HG03378 (cell line): ENCODE results near the gene FGF11.
A peak's percentile ranks its signal among the peaks of the same experiment; 100 is the strongest.

Source experiments
- ATAC-seq: cut with Tn5 transposase; IDR thresholded peaks from one replicate; pipeline ENCODE4 v1.9.1; 2021; ENCODE audit warnings: mild to moderate bottlenecking, moderate library complexity; ENCODE audit not compliant: unreplicated experiment

The FGF11 gene

DNA sequence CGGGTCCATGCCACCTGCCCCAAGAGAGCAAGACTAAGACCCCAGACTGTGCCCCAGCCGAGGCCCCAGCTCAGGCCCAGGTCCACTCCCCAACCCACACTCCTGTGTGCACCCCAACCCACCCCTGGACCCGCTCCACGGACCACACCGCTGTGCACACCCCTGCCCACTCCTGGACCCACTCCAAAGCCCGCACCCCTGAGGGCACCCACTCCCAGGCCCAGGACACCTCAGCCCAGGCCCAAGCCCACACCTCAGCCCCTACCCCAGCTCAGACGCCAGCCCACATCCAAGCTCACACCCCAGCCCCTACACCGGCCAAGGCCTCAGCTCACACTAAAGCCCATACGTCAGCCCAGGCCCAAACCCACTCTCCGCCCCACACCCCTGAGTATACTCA is 9.6 kb upstream of the FGF11 start:
- ATAC-seq, result no peak

DNA sequence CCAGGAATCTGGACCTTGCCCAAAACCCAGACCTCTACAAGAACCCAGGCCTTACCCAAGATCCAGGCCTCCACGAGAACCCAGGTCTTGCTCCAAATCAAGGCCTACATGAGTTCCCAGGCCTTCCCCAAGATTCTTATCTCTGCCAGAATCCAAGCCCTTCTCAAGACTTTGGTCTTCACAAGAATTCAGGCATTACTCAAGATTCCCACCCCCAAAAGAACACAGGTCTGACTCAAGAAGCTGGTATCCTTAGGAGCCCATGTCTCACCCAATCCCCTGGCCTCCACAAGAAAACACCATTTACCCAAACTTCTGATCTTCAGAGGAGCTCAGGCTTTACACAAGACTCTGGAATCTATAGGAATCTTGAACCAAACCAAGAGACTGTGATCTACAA is 8.1 kb upstream of the FGF11 start:
- ATAC-seq, result no peak

DNA sequence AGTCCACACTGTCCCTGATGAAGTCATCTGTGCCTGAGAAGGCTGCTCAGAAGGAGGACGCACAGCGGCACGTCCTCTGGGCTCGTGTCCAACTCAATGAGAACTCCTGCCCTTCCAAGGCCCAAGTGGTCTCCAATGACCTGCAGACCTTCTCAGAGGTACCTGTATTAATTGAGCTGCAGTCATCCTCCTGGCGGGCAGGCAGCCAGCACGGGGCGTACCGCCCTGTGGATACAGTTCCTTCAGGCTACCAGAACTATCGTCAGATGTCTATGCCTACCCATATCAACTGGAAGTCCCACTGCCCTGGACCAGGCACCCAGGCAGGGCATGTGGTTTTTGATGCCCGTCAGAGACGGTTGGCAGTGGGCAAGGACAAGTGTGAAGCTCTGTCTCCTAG is 7.0 kb upstream of the FGF11 start:
- no peak for ATAC-seq

DNA sequence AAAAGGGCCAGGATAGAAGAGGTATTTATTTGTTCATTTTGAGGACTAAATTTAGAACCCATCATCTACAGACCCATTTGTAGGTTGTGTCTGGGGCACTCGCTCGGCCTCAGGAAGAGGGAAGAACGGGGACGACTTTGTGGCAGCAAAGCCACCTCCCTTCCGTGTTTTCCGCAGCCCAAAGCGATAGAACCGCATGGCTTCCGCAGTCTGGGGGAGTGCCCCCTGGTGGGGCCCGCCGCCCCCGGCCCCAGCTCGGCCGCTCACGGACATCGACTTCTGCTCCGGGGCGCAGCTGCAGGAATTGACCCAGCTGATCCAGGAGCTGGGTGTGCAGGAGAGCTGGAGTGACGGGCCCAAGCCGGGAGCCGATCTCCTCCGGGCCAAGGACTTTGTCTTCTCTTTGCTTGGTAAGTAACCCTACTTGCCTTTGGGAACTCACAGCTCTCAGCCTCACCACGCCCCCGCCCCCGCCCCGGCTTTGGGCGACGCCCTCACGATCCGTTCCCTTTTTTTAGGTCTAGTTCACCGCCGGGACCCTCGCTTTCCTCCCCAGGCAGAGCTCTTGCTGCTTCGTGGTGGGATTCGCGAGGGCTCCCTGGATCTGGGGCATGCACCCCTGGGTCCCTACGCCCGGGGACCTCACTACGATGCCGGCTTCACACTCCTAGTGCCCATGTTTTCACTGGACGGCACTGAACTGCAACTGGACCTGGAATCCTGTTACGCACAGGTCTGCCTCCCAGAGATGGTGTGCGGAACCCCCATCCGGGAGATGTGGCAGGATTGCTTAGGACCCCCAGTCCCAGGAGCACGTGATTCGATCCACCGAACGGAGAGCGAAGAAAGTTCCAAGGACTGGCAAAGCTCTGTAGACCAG is 3.4 kb upstream of the FGF11 start:
- peak; percentile 29 for ATAC-seq

DNA sequence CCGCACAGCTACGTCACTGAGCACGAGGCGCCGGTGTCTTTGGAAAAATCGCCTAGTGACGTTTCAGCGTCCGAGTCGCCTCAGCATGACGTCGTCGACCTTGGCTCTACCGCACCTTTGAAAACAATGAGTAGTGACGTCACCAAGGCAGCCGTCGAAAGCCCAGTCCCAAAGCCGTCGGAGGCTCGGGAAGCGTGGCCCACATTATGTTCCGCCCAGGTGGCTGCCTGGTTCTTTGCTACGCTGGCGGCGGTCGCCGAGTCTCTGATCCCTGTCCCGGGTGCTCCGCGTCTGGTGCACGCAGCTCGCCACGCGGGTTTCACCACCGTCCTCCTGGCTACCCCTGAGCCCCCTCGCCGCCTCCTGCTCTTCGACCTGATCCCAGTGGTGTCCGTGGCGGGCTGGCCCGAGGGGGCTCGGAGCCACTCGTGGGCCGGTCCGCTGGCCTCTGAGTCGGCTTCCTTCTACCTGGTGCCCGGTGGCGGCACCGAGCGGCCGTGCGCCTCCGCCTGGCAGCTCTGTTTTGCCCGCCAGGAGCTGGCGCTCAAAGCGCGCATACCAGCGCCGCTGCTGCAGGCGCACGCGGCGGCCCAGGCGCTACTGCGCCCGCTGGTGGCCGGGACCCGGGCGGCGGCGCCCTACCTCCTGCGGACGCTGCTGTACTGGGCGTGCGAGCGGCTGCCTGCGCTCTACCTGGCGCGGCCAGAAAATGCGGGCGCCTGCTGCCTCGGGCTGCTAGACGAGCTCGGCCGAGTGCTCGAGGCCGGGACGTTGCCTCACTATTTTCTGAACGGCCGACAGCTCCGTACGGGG is 2.5 kb upstream of the FGF11 start:
- ATAC-seq, result no peak

DNA sequence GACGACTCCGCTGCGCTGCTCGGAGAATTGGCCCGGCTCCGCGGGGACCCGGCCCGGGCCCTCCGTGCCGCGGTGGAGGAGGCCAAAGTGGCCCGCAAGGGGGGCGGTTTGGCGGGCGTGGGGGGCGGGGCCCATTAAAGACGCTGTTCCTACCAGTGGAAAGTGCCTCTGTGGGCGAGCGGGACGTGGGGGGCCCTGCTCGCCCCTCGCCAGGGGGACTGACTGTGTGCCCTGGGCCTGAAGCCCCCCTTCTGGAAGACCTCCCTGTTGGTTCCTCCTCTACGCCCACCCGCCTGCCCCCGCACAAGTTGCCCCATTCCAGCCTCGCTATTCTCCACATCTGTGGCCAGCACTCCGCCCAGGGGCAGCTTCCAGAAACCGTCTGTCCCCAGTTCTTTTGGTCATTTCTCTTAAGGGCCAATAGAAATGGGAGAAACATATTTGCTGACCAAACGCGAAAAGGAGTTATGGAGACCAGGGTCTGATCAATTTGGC is 1.9 kb upstream of the FGF11 start:
- no peak for ATAC-seq

DNA sequence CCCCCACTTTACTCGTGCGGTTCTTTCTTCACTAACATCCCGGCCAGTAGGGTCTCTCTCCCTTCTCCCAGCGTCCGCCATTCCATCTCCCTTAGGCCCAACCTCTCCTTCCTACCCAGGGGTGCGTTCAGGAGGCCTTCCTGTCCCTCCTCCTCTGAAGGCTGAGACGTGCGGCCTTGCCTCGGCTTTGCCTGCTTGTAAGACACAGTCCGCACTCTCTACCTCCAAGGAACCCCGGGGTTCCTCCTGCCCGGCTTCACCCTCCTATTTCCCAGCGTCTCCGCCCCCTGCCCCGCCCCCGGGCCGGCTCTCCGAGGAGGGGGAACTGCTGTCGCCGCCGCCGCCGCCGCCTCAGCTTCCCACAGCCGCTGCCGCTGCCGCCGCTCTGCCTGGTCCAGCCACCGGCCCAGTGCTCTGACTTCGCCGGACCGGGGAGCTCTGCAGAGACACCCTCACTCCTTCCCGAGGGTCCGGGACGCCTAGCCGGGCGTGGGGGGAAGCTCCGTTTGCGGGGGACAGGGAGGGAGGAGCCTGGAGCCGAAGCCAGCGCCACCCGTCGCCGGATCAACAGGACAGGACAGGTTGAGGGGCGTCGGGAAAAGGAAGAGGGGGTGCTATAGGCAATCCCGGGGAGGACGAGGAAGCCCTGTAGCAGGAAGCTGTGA is 1.2 kb upstream of the FGF11 start:
- ATAC-seq, result no peak

DNA sequence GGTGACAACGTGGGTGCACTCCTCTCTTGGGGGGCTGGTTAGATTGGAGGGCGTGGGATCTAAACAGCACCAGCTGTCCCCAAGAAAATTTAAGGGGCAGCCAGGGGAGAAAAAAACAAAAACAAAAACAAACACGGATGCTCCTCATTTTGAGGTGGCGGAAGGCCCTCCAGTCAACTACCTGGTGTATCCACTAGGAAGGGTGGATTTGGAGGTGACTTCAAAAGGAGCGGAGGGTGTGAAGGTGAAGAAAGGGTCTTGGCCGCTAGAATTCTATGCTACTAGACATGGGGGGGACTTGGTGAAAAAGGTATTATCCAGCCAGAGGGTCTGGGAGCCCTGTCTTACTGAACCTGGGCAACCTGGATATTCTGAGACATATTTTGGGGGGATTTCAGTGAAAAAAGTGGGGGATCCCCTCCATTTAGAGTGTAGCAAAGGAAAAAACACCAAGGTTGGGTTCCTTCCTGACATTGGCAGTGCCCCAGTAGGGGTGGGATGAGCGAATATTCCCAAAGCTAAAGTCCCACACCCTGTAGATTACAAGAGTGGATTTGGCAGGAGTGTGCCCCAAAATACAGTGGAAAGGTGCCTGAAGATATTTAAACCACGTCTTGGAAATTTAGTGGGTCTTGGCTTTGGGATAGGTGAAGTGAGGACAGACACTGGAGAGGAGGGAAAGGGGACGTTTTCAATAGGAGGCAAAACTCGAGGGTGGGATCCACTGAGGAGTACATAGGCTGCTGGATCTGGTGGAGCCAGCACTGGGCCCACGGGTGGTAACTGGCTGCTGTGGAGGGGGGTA is 454 bp upstream of the FGF11 start:
- no peak for ATAC-seq

DNA sequence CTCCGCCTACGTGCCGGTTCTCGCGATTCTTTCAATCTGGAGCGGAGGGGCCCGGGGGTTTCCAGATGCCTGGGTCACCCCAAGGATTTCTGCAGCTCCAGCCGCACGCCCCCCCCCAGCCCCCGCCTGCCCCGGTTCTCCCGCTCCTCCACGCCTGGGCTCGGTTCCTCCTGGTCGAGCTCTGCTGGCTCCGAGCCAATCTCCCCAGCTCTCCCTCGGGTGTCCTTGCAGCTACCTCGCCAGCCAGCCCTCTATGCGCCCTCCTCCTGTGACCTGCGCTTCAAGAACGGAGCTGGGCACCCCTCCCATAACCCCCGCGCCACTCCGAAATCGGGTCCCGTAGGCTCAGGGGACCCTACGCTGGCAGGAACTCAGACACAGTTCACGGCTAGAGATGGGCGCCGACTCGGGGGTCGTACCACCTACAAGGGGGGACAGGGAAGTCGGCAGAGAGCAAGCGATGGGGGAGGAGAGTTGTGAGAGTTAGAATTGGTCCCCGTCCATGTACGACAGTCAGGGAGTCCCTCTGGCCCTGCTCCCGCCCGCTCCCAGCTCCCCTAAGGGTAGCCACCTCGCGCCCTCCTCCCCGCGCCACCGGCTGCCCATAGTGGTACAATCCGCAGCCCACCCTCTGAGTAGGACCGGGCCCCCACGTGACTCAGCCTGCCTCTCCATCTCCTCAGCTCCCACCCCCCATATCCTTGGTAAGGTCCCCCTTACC is 961 bp downstream of the FGF11 start:
- ATAC-seq, result no peak

DNA sequence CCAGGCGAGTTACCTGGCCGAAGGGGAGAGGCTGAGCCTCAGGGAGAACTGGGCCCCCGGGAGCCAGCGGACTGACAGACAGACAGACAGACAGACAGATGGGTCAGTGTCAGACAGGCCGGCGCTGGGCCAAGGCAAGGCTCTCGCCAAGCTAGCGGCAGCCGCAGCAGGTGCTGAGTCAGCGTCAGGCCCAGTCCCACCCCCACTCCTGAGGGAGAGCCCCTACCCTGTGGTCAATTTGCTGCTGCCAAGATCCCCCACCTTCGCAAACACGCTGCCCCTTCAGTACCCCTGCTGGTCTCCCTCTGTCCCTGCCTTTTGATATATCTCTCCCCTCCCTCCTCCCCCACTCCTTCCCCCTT is 1.5 kb downstream of the FGF11 start:
- no peak for ATAC-seq

DNA sequence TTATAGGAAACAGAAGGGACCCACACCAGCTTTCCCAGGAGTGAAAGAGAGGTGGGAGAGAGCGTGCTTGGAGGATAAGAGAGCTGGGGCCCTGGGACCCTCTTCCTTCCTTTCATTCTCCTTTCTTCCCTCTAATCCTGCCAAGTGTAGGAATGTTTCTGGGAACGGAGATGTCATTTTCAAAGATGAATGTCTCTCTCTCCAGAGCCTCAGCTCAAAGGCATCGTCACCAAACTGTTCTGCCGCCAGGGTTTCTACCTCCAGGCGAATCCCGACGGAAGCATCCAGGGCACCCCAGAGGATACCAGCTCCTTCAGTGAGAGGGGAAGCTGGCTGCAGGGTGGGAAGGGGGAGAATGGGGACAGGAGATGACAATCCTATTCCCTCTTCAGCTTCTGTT is 2.0 kb downstream of the FGF11 start:
- ATAC-seq, result no peak

DNA sequence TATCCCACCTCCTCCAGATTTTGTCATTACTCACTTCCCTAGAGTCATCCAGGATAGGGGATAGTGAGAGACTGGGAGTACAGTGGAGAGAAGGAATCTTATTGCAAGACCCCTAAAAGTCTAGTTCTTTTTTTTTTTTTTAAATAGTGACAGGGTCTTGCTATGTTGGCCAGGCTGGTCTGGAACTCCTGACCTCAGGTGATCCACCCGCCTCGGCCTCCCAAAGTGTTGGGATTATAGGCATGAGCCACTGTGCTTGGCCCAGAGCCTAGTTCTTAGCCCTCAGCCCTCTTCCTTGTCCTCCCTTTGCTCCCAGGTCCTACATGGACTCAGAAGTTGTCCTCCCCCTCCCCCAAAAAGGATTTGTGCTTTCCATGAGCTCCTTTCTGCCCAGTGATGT is 2.8 kb downstream of the FGF11 start:
- ATAC-seq, result no peak

DNA sequence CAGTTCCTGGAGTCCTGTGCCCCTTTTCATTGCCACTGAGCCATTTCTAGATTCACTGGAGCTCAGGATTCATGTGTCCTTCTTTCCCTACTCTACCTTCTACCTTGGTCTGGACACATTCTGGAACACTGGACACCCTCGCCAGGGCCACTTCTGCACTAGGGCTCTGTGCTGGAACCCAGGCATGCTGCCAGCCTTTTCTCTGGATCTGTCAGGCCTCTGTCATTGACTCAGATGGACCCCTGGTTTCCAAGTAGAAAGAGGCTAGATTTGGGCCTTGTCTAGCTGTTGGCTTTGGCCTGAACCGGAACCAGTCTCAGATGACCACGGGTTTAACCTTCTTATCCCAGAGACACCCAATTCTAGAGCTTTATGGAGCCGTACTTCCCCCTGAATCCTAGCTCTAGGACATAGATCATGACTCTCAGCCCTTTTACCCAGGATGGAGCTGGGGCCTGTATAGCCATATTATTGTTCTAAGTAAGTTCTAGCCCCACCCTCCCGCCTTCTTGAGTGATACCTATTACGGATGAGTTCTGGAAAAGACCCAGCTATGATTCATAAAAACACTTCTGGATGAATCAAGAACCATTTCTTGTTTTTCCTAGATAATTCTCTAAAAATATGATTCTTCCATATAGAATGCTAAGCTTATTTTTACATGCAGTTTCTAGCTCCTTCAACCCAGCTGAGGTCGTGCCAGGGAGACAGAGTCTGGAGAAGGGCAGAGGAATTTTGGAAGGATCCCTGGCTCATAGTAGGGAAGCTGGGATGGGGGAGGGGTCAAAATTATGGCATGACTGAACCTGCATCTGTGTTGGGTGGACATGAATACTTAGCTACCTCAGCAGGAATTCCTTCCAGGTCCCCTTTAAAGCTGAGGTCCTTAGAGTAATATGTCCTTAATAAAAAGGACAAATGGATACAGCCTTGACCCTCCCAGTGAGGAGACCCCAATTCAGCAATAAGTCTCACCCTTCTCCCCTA is 4.5 kb downstream of the FGF11 start:
- ATAC-seq, result no peak

DNA sequence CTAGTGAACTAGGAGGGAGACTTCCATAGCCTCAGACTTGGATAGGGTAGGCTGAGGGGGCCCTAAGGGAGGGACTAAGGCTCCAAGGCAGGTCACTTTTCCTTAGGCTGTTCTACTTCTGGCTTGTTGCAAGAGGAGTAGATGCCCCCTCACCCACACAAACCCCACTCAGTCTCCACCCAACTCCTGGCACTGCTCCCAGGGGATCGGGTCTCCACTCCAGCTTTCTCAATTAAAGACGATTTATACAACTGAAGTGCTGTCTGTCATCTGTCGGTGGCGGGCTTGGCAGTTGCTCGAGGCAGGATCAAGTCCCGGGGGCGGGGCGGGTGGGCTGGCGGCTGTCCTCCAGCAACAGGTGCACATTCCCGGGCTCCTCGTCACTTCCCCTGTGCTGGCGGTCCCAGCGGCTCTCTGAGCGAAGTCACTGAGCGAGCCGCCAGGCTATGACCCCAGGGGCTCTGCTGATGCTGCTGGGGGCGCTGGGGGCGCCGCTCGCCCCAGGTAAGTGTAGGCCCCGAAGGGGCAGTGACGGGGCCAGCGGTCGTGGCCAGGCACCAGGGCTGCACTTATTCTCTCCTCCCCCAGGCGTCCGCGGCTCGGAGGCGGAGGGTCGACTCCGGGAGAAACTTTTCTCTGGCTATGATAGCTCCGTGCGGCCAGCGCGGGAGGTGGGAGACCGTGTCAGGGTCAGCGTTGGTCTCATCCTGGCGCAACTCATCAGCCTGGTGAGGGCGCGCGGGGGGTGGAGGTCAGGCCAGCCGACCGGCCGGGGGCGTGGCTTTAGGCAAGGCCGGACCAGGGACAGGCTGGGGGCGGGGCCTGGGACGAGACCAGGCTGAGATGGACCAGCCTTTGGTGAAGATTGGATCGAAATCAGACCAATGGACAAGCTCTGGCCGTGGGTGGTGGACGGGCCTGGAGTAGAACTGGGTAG is 5.6 kb downstream of the FGF11 start, which contains the start of gene CHRNB1:
Gene CHRNB1 (plus strand): TSS at position 380 of the 937 bp plus-strand sequence. CDS start 67 bp downstream, at position 447.
- no peak for ATAC-seq

DNA sequence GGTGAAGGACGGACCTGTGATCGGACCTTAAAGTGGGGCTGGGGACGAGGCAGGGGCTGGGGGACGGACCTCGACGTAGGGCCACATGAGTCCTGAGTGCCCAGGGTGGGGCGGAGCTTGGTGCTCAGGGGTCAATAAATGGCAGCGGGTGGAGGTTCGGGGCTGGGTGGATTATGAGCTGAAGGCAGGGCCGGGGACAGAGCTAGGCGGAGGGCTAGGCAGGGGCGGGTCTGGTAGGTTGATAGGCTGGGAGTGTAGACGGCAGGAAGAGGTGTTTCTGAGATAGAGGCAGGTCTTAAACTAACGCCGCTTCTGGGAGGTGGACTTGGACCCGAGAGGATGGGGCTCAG is 6.3 kb downstream of the FGF11 start:
- no peak for ATAC-seq

DNA sequence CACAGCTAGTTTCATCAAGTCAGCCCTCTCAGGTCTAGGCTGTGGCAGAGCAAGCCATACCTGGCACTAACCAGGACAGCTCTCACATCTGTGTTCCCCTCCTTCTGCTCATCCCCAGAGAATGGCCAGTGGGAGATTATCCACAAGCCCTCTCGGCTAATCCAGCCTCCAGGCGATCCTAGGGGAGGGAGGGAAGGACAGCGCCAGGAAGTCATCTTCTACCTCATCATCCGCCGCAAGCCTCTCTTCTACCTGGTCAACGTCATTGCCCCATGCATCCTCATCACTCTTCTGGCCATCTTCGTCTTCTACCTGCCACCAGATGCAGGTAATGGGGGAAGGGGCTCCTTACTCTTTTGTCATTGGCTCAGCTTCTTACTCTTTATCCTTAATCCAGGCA is 9.1 kb downstream of the FGF11 start:
- no peak for ATAC-seq

DNA sequence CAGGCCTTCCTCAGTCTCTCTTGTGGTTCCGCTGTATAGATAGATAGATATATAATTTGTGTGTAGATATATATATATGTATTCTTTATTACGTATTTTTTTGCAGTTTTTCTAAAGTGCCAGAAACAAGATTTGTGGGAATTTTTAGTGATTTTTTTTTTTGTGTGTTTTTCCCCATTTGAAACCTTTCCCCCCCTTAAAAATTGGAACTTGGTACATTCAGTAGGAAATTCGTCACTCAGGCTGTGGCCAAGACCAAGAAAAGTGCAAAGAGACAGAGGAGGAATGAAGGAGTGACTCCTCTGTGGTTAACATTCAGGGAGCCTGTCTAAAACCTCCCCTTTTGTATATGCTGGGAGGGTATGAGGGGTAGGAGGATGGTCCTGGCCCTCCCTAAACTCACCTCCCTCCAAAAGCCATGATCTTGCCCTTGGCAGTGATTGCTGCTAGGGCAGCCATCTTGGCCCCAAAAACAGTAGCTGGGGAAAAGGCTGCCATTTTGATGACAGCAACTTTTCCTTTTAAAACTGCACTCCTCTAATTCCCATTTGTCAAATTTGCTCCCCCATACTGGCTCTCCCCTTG is 20.7 kb downstream of the FGF11 start:
- no peak for ATAC-seq
